Epithelial cell of proximal tubule (primary cell): ENCODE measurements around the gene RUNX1. TPM values are rescaled to one million over a fixed set of nuclear protein-coding genes. Genes with fewer than 3 reads are reported as not detected.

Experiments
- DNase-seq: peaks from one replicate; pipeline ENCODE4 v3.0.0-alpha.2; 2011; ENCODE audit warnings: low read depth
- H3K4me3 ChIP-seq: 2 replicates; pipeline ENCODE4 v1.5.1; 2011; ENCODE audit warnings: low read depth, mild to moderate bottlenecking, low read length
- CTCF ChIP-seq: conservative IDR thresholded peaks from 2 replicates; pipeline ENCODE4 v1.5.1; 2012; ENCODE audit warnings: low read depth, mild to moderate bottlenecking, low read length
- total RNA-seq: library from RNA; depleted of rRNA; stranded (reverse); fragments of >200 nt; gene quantifications from 2 replicates; pipeline ENCODE4 v1.2.3, GENCODE V29; 2015

RUNX1 gene
- total RNA-seq, 1 donor from 2014 or later = 11.3 TPM

- no peak overlapping the region for H3K4me3 ChIP-seq
- no peak for DNase-seq
These were observed 120.5 kb downstream of the RUNX1 start for GRCh38 chr21:34928637-34929036.

GRCh38 chr21:34927992-34928391, 121.1 kb downstream of the RUNX1 start:
- no peak overlapping the region for H3K4me3 ChIP-seq
- DNase-seq = no peak
- TF ChIP-seq CTCF = no peak

More at GRCh38 chr21:34928637-34929036, 120.5 kb downstream of the RUNX1 start:
- no peak for TF ChIP-seq CTCF

DNA sequence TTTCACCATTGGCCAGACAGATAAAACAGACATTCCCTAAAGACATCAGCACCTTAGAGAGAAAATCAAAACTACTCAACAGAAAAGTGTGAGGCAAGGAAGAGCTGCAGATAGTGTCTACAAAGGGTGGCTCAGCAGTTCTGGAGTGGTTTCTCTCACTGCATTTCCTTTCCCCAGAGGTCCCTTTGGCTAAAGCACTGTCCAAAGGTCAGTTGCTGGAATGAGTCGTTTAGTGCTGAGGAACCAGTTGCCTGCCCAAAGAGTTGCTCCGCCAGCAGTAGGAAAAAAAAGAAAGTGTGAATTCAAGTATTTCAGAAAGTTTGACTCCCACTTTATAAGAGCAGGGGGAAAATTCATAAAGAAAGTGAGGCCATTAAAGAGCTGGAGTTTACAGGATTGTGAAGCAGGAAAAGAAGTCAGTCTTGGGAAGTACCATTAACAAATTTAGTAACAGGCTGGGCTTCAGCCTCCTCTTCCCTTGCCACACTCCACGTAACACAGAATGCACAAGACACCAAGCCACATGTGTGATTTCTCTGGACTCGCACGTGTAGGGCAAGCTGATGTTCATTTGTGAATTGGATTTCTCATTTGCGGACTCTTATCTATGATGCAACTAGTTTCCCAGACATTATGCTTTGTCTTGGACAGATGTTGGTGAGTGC, 122.2 kb downstream of the RUNX1 start:
- DNase-seq = no peak
- no peak overlapping the region for H3K4me3 ChIP-seq
- TF ChIP-seq CTCF = no peak

- no peak for TF ChIP-seq CTCF
- H3K4me3 ChIP-seq = no peak overlapping the region
- no peak for DNase-seq
These were observed 123.5 kb downstream of the RUNX1 start for GRCh38 chr21:34925597-34925996.

GRCh38 chr21:34924771-34925419, 124.2 kb downstream of the RUNX1 start:
- no peak for DNase-seq
- H3K4me3 ChIP-seq = no peak overlapping the region
- TF ChIP-seq CTCF = no peak

GRCh38 chr21:34924194-34924593, 124.9 kb downstream of the RUNX1 start:
- TF ChIP-seq CTCF = no peak
- no peak for DNase-seq
- H3K4me3 ChIP-seq = no peak overlapping the region

DNA sequence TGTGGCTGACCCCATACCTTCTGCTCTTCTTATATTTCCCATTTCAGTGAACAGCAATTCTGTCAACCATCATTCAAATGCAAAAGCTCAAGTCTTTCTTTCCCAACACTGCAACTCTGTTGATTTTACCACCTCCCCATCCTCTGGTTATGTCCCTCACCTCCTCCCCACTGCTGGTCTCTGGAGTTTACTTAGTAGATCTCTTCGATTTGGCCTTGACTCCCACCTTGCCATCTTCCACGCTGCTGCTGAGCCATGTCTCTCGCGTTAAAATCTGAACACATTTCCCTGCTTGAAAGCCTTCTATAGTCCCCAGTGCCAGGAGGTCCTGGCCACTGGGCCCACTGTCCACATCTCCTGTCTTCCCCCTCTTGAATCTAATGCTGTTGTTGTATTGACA, 125.5 kb downstream of the RUNX1 start:
- H3K4me3 ChIP-seq = no peak overlapping the region
- DNase-seq = no peak
- TF ChIP-seq CTCF = no peak
